Measurements from ENCODE around the gene FH.

FH gene

DNA sequence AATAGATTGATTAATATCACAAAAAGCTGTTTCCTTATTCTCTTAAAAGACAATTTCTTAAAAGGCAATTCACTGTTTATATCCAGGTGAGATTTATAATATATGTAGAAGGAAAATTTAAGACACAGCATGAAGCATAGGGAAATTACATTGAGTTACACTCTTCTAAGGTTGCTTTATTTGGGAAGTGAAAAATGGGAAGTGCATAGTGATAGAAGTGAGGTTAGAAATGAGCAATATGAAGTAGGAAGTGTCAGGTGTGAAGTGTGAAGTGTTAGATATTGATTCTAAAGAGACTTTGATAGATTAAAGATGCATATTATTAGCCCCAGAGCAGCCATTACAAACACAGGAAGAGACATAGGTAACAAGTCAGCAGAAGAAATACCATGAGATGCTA, 40.3 kb downstream of the FH start:
- Histone ChIP-seq H3K36me3 (ENCODE audit: control insufficient read depth in 4 of 4, insufficient read depth in 4 of 4, low read length in 3 of 4) (no peaks in the 10 kb centered on the region), H3K4me1 (ENCODE audit: control extremely low read depth in 1 of 4, control insufficient read depth in 4 of 4, insufficient read depth in 4 of 4, low read length in 3 of 4) (no peaks in the 10 kb centered on the region), H3K4me3 (ENCODE audit: control insufficient read depth in 1 of 7, extremely low read depth in 1 of 7, insufficient read depth in 4 of 7, low read depth in 2 of 7, low read length in 6 of 7) (no peak overlapping the region), H3K27ac (ENCODE audit: insufficient read depth in 1 of 2, low read depth in 1 of 2, low read length in 2 of 2, poor library complexity in 1 of 2, severe bottlenecking in 2 of 2) (no peak overlapping the region), H3K9me3 (ENCODE audit: control extremely low read depth in 1 of 5, control insufficient read depth in 4 of 5, insufficient read depth in 2 of 5, low read depth in 1 of 5, low read length in 4 of 5) (no peaks in the 10 kb centered on the region), H3K27me3 (replicated peaks in 2 of 5; ENCODE audit: control insufficient read depth in 4 of 5, insufficient read depth in 5 of 5, low read length in 4 of 5) (no peaks in the 10 kb centered on the region)
- POLR2A ChIA-PET = no interaction called here
- DNase-seq = no peak
- CTCF ChIA-PET = no interaction called here

DNA sequence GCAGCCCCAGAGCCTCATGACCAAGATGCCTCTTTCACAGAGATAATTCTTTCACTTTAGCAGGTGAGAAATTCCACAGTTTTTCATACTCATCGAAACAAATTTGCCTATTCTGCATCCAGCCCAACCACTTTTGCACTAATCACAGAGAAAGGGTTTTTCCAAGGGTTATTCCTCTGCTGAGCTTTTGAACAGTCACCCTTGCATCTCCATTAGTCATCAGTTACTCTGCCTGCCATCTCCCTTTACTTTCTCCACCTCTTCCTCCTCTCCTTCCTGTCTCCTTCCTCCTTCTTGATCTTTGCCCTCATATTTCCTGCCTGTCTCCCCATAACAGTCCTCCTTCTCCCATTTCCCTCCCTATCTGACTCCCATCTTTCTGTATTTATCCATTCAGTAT, 43.9 kb downstream of the FH start:
- no peak for DNase-seq
- H3K27me3 ChIP-seq (replicated peaks in 2 of 5; ENCODE audit: control insufficient read depth in 4 of 5, insufficient read depth in 5 of 5, low read length in 4 of 5) = no peaks in the 10 kb centered on the region
- 100% methylated on average over 1 of the region's 1 CpG for WGBS (ENCODE audit: insufficient coverage)
- no peak overlapping the region for H3K4me3 ChIP-seq (ENCODE audit: control insufficient read depth in 1 of 7, extremely low read depth in 1 of 7, insufficient read depth in 4 of 7, low read depth in 2 of 7, low read length in 6 of 7)
- no peaks in the 10 kb centered on the region for H3K36me3 ChIP-seq (ENCODE audit: control insufficient read depth in 4 of 4, insufficient read depth in 4 of 4, low read length in 3 of 4)
- H3K27ac ChIP-seq (ENCODE audit: insufficient read depth in 1 of 2, low read depth in 1 of 2, low read length in 2 of 2, poor library complexity in 1 of 2, severe bottlenecking in 2 of 2) = no peak overlapping the region
- no peaks in the 10 kb centered on the region for H3K9me3 ChIP-seq (ENCODE audit: control extremely low read depth in 1 of 5, control insufficient read depth in 4 of 5, insufficient read depth in 2 of 5, low read depth in 1 of 5, low read length in 4 of 5)
- ChIA-PET CTCF (no interaction called here), POLR2A (no interaction called here)
- no peaks in the 10 kb centered on the region for H3K4me1 ChIP-seq (ENCODE audit: control extremely low read depth in 1 of 4, control insufficient read depth in 4 of 4, insufficient read depth in 4 of 4, low read length in 3 of 4)

DNA sequence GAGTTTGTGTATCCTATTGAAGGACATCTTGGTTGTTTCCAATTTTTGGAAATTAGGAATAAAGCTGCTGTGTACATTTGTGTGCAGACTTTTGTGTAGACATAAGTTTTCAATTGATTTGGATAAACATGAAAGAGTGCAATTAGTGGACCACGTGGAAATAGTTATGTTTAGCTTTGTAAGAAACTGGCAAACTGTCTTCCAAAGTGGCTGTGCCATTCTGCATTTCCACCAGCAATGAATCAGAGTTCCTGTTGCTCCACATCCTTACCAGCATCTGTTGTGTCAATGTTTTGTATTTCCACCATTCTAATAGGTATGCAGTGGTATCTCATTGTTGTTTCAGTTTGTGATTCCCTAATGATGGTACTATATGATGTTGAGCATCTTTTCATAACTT, 46.5 kb downstream of the FH start:
- no CpG with 5 or more reads among the region's 1 CpG for WGBS (ENCODE audit: insufficient coverage)
- Histone ChIP-seq H3K4me3 (ENCODE audit: control insufficient read depth in 1 of 7, extremely low read depth in 1 of 7, insufficient read depth in 4 of 7, low read depth in 2 of 7, low read length in 6 of 7) (no peak overlapping the region), H3K9me3 (ENCODE audit: control extremely low read depth in 1 of 5, control insufficient read depth in 4 of 5, insufficient read depth in 2 of 5, low read depth in 1 of 5, low read length in 4 of 5) (no peaks in the 10 kb centered on the region), H3K36me3 (ENCODE audit: control insufficient read depth in 4 of 4, insufficient read depth in 4 of 4, low read length in 3 of 4) (no peaks in the 10 kb centered on the region), H3K4me1 (ENCODE audit: control extremely low read depth in 1 of 4, control insufficient read depth in 4 of 4, insufficient read depth in 4 of 4, low read length in 3 of 4) (no peaks in the 10 kb centered on the region), H3K27me3 (replicated peaks in 2 of 5; ENCODE audit: control insufficient read depth in 4 of 5, insufficient read depth in 5 of 5, low read length in 4 of 5) (no peaks in the 10 kb centered on the region), H3K27ac (ENCODE audit: insufficient read depth in 1 of 2, low read depth in 1 of 2, low read length in 2 of 2, poor library complexity in 1 of 2, severe bottlenecking in 2 of 2) (no peak overlapping the region)
- ChIA-PET CTCF (no interaction called here), POLR2A (no interaction called here)
- no peak for DNase-seq

DNA sequence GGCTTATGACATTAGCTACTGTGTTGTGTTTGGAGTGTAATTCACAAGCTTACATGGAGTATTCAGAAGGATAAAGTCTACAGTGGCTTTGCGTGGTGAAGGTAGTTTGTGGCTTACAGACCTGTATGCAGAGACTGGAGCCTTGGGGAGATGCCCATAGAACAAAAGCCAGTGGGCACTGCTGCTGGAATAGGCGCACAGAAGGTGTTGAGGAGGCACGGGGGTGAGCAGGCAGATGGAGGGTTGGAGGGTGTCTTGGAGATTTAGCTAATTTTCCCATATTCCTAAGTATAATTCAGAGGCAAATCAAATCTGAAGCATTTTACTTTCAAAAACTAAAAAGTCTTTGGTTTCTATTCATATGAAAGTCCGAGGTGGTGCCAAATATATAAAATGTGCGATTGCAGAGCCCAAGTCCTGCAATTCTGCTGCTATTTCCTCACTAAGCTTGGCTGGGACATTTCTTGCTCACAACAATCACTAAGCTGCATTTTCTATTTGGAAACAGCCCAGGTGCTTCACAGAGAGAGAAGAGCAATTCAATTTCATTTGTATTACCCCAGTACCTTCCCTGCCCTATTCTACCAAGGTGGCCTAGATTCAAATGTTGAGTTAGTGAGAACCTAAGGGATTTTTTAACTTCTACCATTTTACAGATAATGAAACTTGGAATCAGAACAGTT, 48.5 kb downstream of the FH start:
- no peaks in the 10 kb centered on the region for H3K27me3 ChIP-seq (replicated peaks in 2 of 5; ENCODE audit: control insufficient read depth in 4 of 5, insufficient read depth in 5 of 5, low read length in 4 of 5)
- WGBS (ENCODE audit: insufficient coverage) = 90% methylated on average over 3 of the region's 5 CpGs
- H3K4me1 ChIP-seq (ENCODE audit: control extremely low read depth in 1 of 4, control insufficient read depth in 4 of 4, insufficient read depth in 4 of 4, low read length in 3 of 4) = no peaks in the 10 kb centered on the region
- no peak overlapping the region for H3K27ac ChIP-seq (ENCODE audit: insufficient read depth in 1 of 2, low read depth in 1 of 2, low read length in 2 of 2, poor library complexity in 1 of 2, severe bottlenecking in 2 of 2)
- DNase-seq = no peak
- POLR2A ChIA-PET = interaction anchor here (0.6 kb wide), 1 partner anchor 581 kb away, joined by 5 read pairs; no protein-coding TSS in a partner anchor
- no peaks in the 10 kb centered on the region for H3K36me3 ChIP-seq (ENCODE audit: control insufficient read depth in 4 of 4, insufficient read depth in 4 of 4, low read length in 3 of 4)
- no peaks in the 10 kb centered on the region for H3K9me3 ChIP-seq (ENCODE audit: control extremely low read depth in 1 of 5, control insufficient read depth in 4 of 5, insufficient read depth in 2 of 5, low read depth in 1 of 5, low read length in 4 of 5)
- H3K4me3 ChIP-seq (ENCODE audit: control insufficient read depth in 1 of 7, extremely low read depth in 1 of 7, insufficient read depth in 4 of 7, low read depth in 2 of 7, low read length in 6 of 7) = no peak overlapping the region
- CTCF ChIA-PET = interaction anchor here (0.8 kb wide), 1 partner anchor 15 kb away, joined by 3 read pairs; no protein-coding TSS in a partner anchor

DNA sequence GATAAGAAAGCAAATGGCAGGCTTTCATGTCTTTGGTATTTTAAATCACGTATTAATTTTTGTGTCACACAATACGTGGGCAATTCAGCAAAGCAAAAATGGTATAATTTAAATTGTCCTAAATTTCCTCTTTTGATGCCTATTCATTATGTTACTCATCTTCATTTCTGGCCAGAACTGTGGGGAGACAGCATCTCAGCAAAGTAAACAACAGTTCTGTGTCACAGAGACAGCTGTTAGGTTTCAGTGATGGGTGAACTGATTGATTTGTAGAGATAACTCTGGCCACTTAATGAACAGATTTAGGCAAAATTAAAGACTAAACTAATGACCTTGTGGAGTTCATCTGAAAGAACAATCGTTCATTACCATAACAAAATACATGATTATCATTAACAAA, 49.2 kb downstream of the FH start:
- Histone ChIP-seq H3K27ac (ENCODE audit: insufficient read depth in 1 of 2, low read depth in 1 of 2, low read length in 2 of 2, poor library complexity in 1 of 2, severe bottlenecking in 2 of 2) (no peak overlapping the region), H3K36me3 (ENCODE audit: control insufficient read depth in 4 of 4, insufficient read depth in 4 of 4, low read length in 3 of 4) (no peaks in the 10 kb centered on the region), H3K4me3 (ENCODE audit: control insufficient read depth in 1 of 7, extremely low read depth in 1 of 7, insufficient read depth in 4 of 7, low read depth in 2 of 7, low read length in 6 of 7) (no peak overlapping the region), H3K27me3 (replicated peaks in 2 of 5; ENCODE audit: control insufficient read depth in 4 of 5, insufficient read depth in 5 of 5, low read length in 4 of 5) (no peaks in the 10 kb centered on the region), H3K9me3 (ENCODE audit: control extremely low read depth in 1 of 5, control insufficient read depth in 4 of 5, insufficient read depth in 2 of 5, low read depth in 1 of 5, low read length in 4 of 5) (no peaks in the 10 kb centered on the region), H3K4me1 (ENCODE audit: control extremely low read depth in 1 of 4, control insufficient read depth in 4 of 4, insufficient read depth in 4 of 4, low read length in 3 of 4) (no peaks in the 10 kb centered on the region)
- ChIA-PET CTCF (interaction anchor here (0.8 kb wide), 1 partner anchor 14 kb away, joined by 3 read pairs; no protein-coding TSS in a partner anchor), POLR2A (interaction anchor here (0.6 kb wide), 1 partner anchor 581 kb away, joined by 5 read pairs; no protein-coding TSS in a partner anchor)
- no peak for DNase-seq
- 100% methylated on average over 1 of the region's 3 CpGs for WGBS (ENCODE audit: insufficient coverage)

DNA sequence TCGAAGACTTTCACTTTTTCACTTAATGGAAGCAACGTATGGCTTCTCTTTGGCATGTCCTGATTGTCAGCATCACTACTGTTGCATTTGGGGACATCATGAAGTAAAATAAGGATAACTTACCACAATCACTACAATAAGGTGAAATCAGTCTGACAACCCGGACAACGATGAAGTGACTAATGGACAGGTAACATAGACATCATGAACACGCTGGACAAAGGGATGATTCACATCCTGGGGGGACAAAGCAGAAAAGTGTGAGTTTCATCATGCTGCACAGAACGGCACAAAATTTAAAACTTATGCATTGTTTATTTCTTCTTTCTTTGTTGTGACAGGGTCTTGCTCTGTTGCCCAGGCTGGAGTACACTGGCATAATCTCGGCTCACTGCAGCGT, 53.9 kb downstream of the FH start:
- Histone ChIP-seq H3K27ac (ENCODE audit: insufficient read depth in 1 of 2, low read depth in 1 of 2, low read length in 2 of 2, poor library complexity in 1 of 2, severe bottlenecking in 2 of 2) (no peak overlapping the region), H3K4me1 (ENCODE audit: control extremely low read depth in 1 of 4, control insufficient read depth in 4 of 4, insufficient read depth in 4 of 4, low read length in 3 of 4) (no peaks in the 10 kb centered on the region), H3K4me3 (ENCODE audit: control insufficient read depth in 1 of 7, extremely low read depth in 1 of 7, insufficient read depth in 4 of 7, low read depth in 2 of 7, low read length in 6 of 7) (no peak overlapping the region), H3K9me3 (ENCODE audit: control extremely low read depth in 1 of 5, control insufficient read depth in 4 of 5, insufficient read depth in 2 of 5, low read depth in 1 of 5, low read length in 4 of 5) (peaks cover 0 to 2% (median 0%) of the 10 kb centered on the region in 5 experiments), H3K27me3 (replicated peaks in 2 of 5; ENCODE audit: control insufficient read depth in 4 of 5, insufficient read depth in 5 of 5, low read length in 4 of 5) (peaks cover 0 to 3% (median 0%) of the 10 kb centered on the region in 5 experiments), H3K36me3 (ENCODE audit: control insufficient read depth in 4 of 4, insufficient read depth in 4 of 4, low read length in 3 of 4) (no peaks in the 10 kb centered on the region)
- WGBS (ENCODE audit: insufficient coverage) = 94% methylated on average over 5 of the region's 8 CpGs
- ChIA-PET CTCF (no interaction called here), POLR2A (no interaction called here)
- no peak for DNase-seq

DNA sequence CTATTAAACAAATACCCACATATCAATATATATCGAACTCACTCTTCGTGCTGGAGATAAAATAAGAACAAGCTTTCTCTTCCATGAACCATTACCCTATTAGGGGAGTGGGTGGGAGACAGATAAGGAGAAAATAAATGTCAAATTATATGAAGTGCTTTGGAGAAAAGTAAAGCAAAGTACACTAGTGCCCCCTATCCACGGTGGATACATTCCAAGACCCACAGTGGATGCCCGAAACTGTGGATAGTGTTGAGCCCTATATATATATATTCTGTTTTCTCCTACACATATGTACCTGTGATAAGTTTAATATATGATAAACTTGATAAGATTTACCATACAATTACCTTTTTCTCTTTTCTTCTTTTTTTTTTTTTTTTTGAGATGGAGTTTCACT, 54.6 kb downstream of the FH start:
- H3K9me3 ChIP-seq (ENCODE audit: control extremely low read depth in 1 of 5, control insufficient read depth in 4 of 5, insufficient read depth in 2 of 5, low read depth in 1 of 5, low read length in 4 of 5) = peaks cover 0 to 2% (median 0%) of the 10 kb centered on the region in 5 experiments
- ChIA-PET POLR2A (no interaction called here), CTCF (no interaction called here)
- H3K27me3 ChIP-seq (replicated peaks in 2 of 5; ENCODE audit: control insufficient read depth in 4 of 5, insufficient read depth in 5 of 5, low read length in 4 of 5) = peaks cover 0 to 3% (median 0%) of the 10 kb centered on the region in 5 experiments
- no peak for DNase-seq
- no peak overlapping the region for H3K4me3 ChIP-seq (ENCODE audit: control insufficient read depth in 1 of 7, extremely low read depth in 1 of 7, insufficient read depth in 4 of 7, low read depth in 2 of 7, low read length in 6 of 7)
- no CpG with 5 or more reads among the region's 4 CpGs for WGBS (ENCODE audit: insufficient coverage)
- H3K4me1 ChIP-seq (ENCODE audit: control extremely low read depth in 1 of 4, control insufficient read depth in 4 of 4, insufficient read depth in 4 of 4, low read length in 3 of 4) = no peaks in the 10 kb centered on the region
- no peak overlapping the region for H3K27ac ChIP-seq (ENCODE audit: insufficient read depth in 1 of 2, low read depth in 1 of 2, low read length in 2 of 2, poor library complexity in 1 of 2, severe bottlenecking in 2 of 2)
- H3K36me3 ChIP-seq (ENCODE audit: control insufficient read depth in 4 of 4, insufficient read depth in 4 of 4, low read length in 3 of 4) = no peaks in the 10 kb centered on the region

Measured in common myeloid progenitor, CD34-positive (primary cell).